ENCODE data around the gene NELFA. TPM values are rescaled to one million over a fixed set of nuclear protein-coding genes. Genes with fewer than 3 reads are reported as not detected.

The NELFA gene
- total RNA-seq, 1 experiment from 2014 or later: 55.0 TPM

GRCh38 chr4:2036866-2037265 lies 28.1 kb upstream of the NELFA start:
- H3K4ac ChIP-seq (ENCODE audit: low read depth, low read length): no peak overlapping the region
- H3K79me1 ChIP-seq (ENCODE audit: insufficient read depth, low read depth, low read length, poor library complexity, severe bottlenecking): no peaks in the 10 kb centered on the region
- H3K27me3 ChIP-seq (ENCODE audit: insufficient read depth, low read length): peaks cover 11% of the 10 kb centered on the region; the same call in 1 of the 2 replicates
- H3K18ac ChIP-seq (ENCODE audit: insufficient read length, low read depth, low read length): no peak overlapping the region
- H3K4me1 ChIP-seq (ENCODE audit: insufficient read depth, low read length): no peaks in the 10 kb centered on the region
- H4K91ac ChIP-seq (ENCODE audit: insufficient read length, low read depth, low read length): no peak overlapping the region
- no peak overlapping the region for H2BK15ac ChIP-seq (ENCODE audit: low read depth, low read length)
- peaks cover 16% of the 10 kb centered on the region for H3K23me2 ChIP-seq (ENCODE audit: insufficient read length, low read depth, low read length, poor library complexity, severe bottlenecking)
- Mint-ChIP-seq H3K27ac (no peak overlapping the region), H3K9me3 (0 out of 5 replicates have a peak, but pooled peaks cover 0 to 3% of the 10 kb centered on the region in 2 experiments), H3K4me1 (no peaks in the 10 kb centered on the region), H3K4me3 (no peak overlapping the region), H3K27me3 (ENCODE audit: low read depth) (peaks cover 87% of the 10 kb centered on the region), H3K36me3 (ENCODE audit: insufficient read depth in 1 of 3, low read depth in 3 of 3) (no peaks in the 10 kb centered on the region; a peak in 1 of 7 replicates)
- no peak overlapping the region for H3K9ac ChIP-seq (ENCODE audit: extremely low read depth, insufficient read length, low read length)
- H4K5ac ChIP-seq (ENCODE audit: insufficient read length, low read depth, low read length): no peak overlapping the region
- H2AK5ac ChIP-seq (ENCODE audit: insufficient read length, low read length): no peak overlapping the region
- no peak overlapping the region for H3T11ph ChIP-seq (ENCODE audit: low read length)
- H3K79me2 ChIP-seq (ENCODE audit: insufficient read depth, low read length): no peaks in the 10 kb centered on the region
- DNase-seq: no peak
- H3K27ac ChIP-seq (ENCODE audit: insufficient read length, low read depth, low read length): no peak overlapping the region
- H3K56ac ChIP-seq (ENCODE audit: insufficient read length, low read depth, low read length): no peak overlapping the region
- H3K14ac ChIP-seq (ENCODE audit: insufficient read depth, low read length): no peak overlapping the region
- H2BK5ac ChIP-seq (ENCODE audit: insufficient read length, low read length): no peak overlapping the region
- H3K9me3 ChIP-seq (ENCODE audit: control insufficient read depth, low read depth, low read length): no peaks in the 10 kb centered on the region
- H4K8ac ChIP-seq (replicated peaks; ENCODE audit: insufficient read length, low read depth, low read length): no peak overlapping the region
- H2BK120ac ChIP-seq (ENCODE audit: low read depth, low read length, poor library complexity, severe bottlenecking): no peak overlapping the region
- no peak overlapping the region for H3K23ac ChIP-seq (ENCODE audit: insufficient read length, low read depth, low read length)
- no peak for TF ChIP-seq CTCF (conservative IDR thresholded peaks at IDR 0.05)
- H2AFZ ChIP-seq (ENCODE audit: low read length): no peak overlapping the region
- no peaks in the 10 kb centered on the region for H4K20me1 ChIP-seq (ENCODE audit: control insufficient read depth, insufficient read depth, insufficient read length)
- no peak overlapping the region for H2BK20ac ChIP-seq (ENCODE audit: low read depth, low read length, poor library complexity, severe bottlenecking)
- no peak overlapping the region for H3K4me2 ChIP-seq (ENCODE audit: insufficient read depth, insufficient read length, low read length)
- no peak overlapping the region for H2BK12ac ChIP-seq (ENCODE audit: insufficient read length, low read depth, low read length)
- WGBS (ENCODE audit: extremely low coverage, insufficient read length, low lambda C conversion rate): no CpG with 5 or more reads among the region's 7 CpGs

Measured in H9 (cell line).